ENCODE data around the gene F2. TPM values are rescaled to one million over a fixed set of nuclear protein-coding genes. Genes with fewer than 3 reads are reported as not detected.

F2 gene
- total and polyA plus RNA-seq, 11 donors: 0.08 to 0.18 (median 0.17) TPM; not detected in 8

GRCh38 chr11:46718155-46719019 lies 626 bp upstream of the F2 start:
- H3K27ac ChIP-seq: no peak overlapping the region
- 85 to 92% (median 87%) methylated on average over 11 of the region's 11 CpGs for WGBS, 4 donors

DNA sequence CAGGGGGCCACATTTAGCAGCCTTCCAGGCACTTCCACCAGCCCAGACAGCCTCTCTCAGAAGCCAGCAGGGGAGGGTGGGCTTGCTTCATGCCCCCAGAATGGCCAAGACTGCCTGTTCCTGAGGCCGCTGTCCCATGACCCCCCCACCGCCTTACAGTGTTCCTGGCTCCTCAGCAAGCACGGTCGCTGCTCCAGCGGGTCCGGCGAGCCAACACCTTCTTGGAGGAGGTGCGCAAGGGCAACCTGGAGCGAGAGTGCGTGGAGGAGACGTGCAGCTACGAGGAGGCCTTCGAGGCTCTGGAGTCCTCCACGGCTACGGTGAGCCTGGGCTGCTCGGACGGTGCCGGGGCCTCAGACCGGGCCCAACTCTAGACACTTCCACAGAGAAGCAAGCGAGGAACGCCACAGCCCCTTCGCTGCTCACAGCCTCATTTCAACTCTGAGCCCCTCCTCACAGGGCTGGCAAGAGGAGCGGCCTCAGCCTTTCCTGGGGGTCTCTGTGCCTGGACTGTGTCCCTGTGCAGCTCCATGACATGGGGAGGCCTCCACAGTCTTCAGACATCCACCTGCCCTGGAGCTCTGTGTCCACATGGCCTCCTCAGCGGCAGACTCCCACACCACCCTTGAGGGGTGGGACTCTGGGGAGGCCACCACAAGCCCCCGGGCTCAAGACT lies 668 bp downstream of the F2 start:
- no peak for DNase-seq
- ATAC-seq: peak in 2 of 4 donors; percentile 15 to 37
- Histone ChIP-seq H3K4me1 (no peaks in the 10 kb centered on the region), H3K9me3 (no peaks in the 10 kb centered on the region), H3K27ac (no peak overlapping the region), H3K4me3 (no peak overlapping the region), H3K36me3 (no peaks in the 10 kb centered on the region), H3K27me3 (no peaks in the 10 kb centered on the region)
- intact Hi-C loops (cut with DNase I): no loop called here
- TF ChIP-seq POLR2A (IDR thresholded peaks at IDR 0.05): no peak
- TF ChIP-seq, protein P1, sequence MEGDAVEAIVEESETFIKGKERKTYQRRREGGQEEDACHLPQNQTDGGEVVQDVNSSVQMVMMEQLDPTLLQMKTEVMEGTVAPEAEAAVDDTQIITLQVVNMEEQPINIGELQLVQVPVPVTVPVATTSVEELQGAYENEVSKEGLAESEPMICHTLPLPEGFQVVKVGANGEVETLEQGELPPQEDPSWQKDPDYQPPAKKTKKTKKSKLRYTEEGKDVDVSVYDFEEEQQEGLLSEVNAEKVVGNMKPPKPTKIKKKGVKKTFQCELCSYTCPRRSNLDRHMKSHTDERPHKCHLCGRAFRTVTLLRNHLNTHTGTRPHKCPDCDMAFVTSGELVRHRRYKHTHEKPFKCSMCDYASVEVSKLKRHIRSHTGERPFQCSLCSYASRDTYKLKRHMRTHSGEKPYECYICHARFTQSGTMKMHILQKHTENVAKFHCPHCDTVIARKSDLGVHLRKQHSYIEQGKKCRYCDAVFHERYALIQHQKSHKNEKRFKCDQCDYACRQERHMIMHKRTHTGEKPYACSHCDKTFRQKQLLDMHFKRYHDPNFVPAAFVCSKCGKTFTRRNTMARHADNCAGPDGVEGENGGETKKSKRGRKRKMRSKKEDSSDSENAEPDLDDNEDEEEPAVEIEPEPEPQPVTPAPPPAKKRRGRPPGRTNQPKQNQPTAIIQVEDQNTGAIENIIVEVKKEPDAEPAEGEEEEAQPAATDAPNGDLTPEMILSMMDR (IDR thresholded peaks at IDR 0.05): no peak
- whole genome bisulfite sequencing, 4 donors: 91 to 94% (median 92%) methylated on average over 20 to 25 of the region's 25 CpGs

More at GRCh38 chr11:46718155-46719019, 626 bp upstream of the F2 start:
- Histone ChIP-seq H3K27me3 (no peaks in the 10 kb centered on the region), H3K36me3 (no peaks in the 10 kb centered on the region), H3K9me3 (no peaks in the 10 kb centered on the region), H3K4me3 (no peak overlapping the region), H3K4me1 (no peaks in the 10 kb centered on the region)
- TF ChIP-seq POLR2A (IDR thresholded peaks at IDR 0.05): no peak
- TF ChIP-seq, protein P1 (IDR thresholded peaks at IDR 0.05): no peak
- ATAC-seq: peak in 2 of 4 donors; percentile 18 to 19
- no peak for DNase-seq
- intact Hi-C loops (cut with DNase I): no loop called here

DNA sequence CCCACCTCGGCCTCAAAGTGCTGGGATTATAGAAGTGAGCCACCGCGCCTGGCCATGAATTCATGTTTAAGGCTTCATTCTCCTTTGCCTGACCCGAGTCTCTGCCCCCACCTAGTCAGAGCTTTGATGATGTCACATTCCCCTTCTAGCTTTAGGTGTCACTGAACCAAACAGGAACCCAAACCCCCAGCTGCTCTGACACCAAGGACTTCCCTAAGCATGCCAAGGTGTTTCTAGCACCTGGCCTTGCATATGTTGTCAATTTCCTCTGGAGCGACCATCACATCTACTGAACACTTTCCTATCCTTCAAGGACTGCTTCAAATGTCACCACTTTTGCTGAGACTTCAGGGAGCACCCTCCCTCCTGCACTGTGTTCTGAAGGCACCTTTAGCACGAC lies 2.3 kb downstream of the F2 start:
- TF ChIP-seq POLR2A (IDR thresholded peaks at IDR 0.05): no peak
- TF ChIP-seq, protein P1 (IDR thresholded peaks at IDR 0.05): no peak
- intact Hi-C loops (cut with DNase I): no loop called here
- H3K9me3 ChIP-seq: no peaks in the 10 kb centered on the region
- H3K4me1 ChIP-seq: no peaks in the 10 kb centered on the region
- ATAC-seq (no peak), DNase-seq (no peak)
- no peak overlapping the region for H3K4me3 ChIP-seq
- no peaks in the 10 kb centered on the region for H3K36me3 ChIP-seq
- H3K27ac ChIP-seq: no peak overlapping the region
- WGBS, 4 donors: 80 to 87% (median 82%) methylated on average over 6 of the region's 6 CpGs
- H3K27me3 ChIP-seq: no peaks in the 10 kb centered on the region

Measured in heart left ventricle (tissue), 16 donors.